Neural cell (in vitro differentiated cells): Measurements from ENCODE around the gene GUSB.

Source experiments
- EP300 ChIP-seq: fragments of 450-650 bp; conservative IDR thresholded peaks from 2 replicates; pipeline ENCODE4 v1.6.1; 2014; ENCODE audit warnings: antibody characterized with exemption, mild to moderate bottlenecking, moderate library complexity; ENCODE audit not compliant: poor library complexity, severe bottlenecking
- EZH2 ChIP-seq: fragments of 200-600, 300-800 bp; shearing (Covaris generic), sonication (generic); IDR thresholded peaks from 2 replicates; pipeline ENCODE4 v1.6.1; 2014; ENCODE audit warnings: antibody characterized with exemption, low read length, borderline replicate concordance, mild to moderate bottlenecking; ENCODE audit not compliant: insufficient read depth, poor library complexity, severe bottlenecking
- MXI1 ChIP-seq: fragments of 450-650 bp; conservative IDR thresholded peaks from 2 replicates; pipeline ENCODE4 v1.6.1; 2014; ENCODE audit warnings: antibody characterized with exemption, mild to moderate bottlenecking; ENCODE audit not compliant: poor library complexity, severe bottlenecking
- POLR2AphosphoS5 ChIP-seq: IDR thresholded peaks from 2 replicates; pipeline ENCODE4 v1.6.1; 2012
- RAD21 ChIP-seq: fragments of 450-650 bp; conservative IDR thresholded peaks from 2 replicates; pipeline ENCODE4 v1.6.1; 2014; ENCODE audit warnings: antibody characterized with exemption, mild to moderate bottlenecking, moderate library complexity
- SMC3 ChIP-seq: fragments of 450-650 bp; conservative IDR thresholded peaks from 2 replicates; pipeline ENCODE4 v1.6.1; 2014; ENCODE audit warnings: antibody characterized with exemption, mild to moderate bottlenecking, moderate library complexity; ENCODE audit not compliant: poor library complexity
- TAF1 ChIP-seq: IDR thresholded peaks from 2 replicates; pipeline ENCODE4 v1.6.1; 2012; ENCODE audit warnings: low read depth
- TF ChIP-seq, protein P1 (sequence below): fragments of 450-650 bp; IDR thresholded peaks from 2 replicates; pipeline ENCODE4 v1.5.1; 2014; ENCODE audit warnings: antibody characterized with exemption, mild to moderate bottlenecking, moderate library complexity; ENCODE audit not compliant: poor library complexity, severe bottlenecking
- TF ChIP-seq, protein P2 (sequence below): IDR thresholded peaks from 2 replicates; pipeline ENCODE4 v1.6.1; 2012; ENCODE audit warnings: borderline replicate concordance

DNA sequence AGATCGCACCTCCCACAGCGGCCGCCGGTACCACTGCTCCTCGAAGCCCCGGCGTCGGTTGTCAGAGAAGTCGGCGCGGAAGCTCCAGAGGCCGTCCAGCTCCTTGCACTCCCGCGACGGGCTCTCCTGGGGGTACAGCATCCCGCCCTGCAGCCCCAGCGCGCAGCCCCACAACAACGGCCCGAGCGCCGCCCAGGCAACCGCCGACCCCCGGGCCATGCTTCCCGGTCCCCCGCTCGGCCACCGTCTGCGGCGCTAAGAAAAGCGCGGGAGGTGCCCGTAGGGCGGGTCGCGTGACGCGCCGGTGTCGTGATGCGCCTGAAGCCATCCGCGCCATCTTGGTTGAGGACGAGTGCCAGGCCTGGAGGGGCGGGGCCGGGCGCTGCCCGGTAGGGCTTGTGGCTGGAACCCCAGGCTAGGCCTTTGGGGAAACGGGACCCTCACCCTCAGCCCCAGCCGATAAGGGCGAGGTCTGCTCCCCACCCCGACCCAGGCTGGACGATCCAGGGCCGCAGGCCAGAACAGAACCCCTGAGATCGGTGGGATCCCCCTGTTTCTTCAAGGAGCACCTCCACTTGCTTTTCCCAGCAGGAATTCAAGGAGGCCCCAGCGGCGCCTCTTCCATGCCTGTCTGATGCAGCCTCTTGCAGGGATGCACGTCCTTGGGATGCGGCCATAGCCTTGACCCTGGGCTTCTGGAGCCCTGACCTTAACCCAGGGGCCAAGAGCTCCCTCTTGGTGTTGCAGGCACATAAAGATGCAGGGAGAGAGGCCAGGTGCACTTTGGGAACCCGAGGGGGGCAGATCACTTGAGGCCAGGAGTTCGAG is at the start of gene GUSB:
- TF ChIP-seq, protein P1, sequence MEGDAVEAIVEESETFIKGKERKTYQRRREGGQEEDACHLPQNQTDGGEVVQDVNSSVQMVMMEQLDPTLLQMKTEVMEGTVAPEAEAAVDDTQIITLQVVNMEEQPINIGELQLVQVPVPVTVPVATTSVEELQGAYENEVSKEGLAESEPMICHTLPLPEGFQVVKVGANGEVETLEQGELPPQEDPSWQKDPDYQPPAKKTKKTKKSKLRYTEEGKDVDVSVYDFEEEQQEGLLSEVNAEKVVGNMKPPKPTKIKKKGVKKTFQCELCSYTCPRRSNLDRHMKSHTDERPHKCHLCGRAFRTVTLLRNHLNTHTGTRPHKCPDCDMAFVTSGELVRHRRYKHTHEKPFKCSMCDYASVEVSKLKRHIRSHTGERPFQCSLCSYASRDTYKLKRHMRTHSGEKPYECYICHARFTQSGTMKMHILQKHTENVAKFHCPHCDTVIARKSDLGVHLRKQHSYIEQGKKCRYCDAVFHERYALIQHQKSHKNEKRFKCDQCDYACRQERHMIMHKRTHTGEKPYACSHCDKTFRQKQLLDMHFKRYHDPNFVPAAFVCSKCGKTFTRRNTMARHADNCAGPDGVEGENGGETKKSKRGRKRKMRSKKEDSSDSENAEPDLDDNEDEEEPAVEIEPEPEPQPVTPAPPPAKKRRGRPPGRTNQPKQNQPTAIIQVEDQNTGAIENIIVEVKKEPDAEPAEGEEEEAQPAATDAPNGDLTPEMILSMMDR: no peak
- TF ChIP-seq POLR2AphosphoS5 (peak; percentile 89), EP300 (peak; percentile 49), EZH2 (no peak), TAF1 (peak; percentile 96), RAD21 (peak; percentile 63), MXI1 (peak; percentile 97), SMC3 (peak; percentile 64)
- TF ChIP-seq, protein P2, sequence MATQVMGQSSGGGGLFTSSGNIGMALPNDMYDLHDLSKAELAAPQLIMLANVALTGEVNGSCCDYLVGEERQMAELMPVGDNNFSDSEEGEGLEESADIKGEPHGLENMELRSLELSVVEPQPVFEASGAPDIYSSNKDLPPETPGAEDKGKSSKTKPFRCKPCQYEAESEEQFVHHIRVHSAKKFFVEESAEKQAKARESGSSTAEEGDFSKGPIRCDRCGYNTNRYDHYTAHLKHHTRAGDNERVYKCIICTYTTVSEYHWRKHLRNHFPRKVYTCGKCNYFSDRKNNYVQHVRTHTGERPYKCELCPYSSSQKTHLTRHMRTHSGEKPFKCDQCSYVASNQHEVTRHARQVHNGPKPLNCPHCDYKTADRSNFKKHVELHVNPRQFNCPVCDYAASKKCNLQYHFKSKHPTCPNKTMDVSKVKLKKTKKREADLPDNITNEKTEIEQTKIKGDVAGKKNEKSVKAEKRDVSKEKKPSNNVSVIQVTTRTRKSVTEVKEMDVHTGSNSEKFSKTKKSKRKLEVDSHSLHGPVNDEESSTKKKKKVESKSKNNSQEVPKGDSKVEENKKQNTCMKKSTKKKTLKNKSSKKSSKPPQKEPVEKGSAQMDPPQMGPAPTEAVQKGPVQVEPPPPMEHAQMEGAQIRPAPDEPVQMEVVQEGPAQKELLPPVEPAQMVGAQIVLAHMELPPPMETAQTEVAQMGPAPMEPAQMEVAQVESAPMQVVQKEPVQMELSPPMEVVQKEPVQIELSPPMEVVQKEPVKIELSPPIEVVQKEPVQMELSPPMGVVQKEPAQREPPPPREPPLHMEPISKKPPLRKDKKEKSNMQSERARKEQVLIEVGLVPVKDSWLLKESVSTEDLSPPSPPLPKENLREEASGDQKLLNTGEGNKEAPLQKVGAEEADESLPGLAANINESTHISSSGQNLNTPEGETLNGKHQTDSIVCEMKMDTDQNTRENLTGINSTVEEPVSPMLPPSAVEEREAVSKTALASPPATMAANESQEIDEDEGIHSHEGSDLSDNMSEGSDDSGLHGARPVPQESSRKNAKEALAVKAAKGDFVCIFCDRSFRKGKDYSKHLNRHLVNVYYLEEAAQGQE: peak; percentile 83
